ENCODE data around the gene PRICKLE2.

The PRICKLE2 gene

GRCh38 chr3:64088408-64089205 is 136.7 kb downstream of the PRICKLE2 start:
- no peak for TF ChIP-seq CTCF (IDR thresholded peaks at IDR 0.05; ENCODE audit: insufficient read depth, low read depth, low read length, missing control alignments)
- DNase-seq (ENCODE audit: low read depth): no peak
- H3K4me3 ChIP-seq (ENCODE audit: low read length): no peak overlapping the region

GRCh38 chr3:64086479-64087252 is 138.6 kb downstream of the PRICKLE2 start:
- no peak overlapping the region for H3K4me3 ChIP-seq (ENCODE audit: low read length)
- no peak for DNase-seq (ENCODE audit: low read depth)
- TF ChIP-seq CTCF (IDR thresholded peaks at IDR 0.05; ENCODE audit: insufficient read depth, low read depth, low read length, missing control alignments): no peak

GRCh38 chr3:64084640-64085039 is 140.6 kb downstream of the PRICKLE2 start:
- no peak for TF ChIP-seq CTCF (IDR thresholded peaks at IDR 0.05; ENCODE audit: insufficient read depth, low read depth, low read length, missing control alignments)
- no peak overlapping the region for H3K4me3 ChIP-seq (ENCODE audit: low read length)
- DNase-seq (ENCODE audit: low read depth): peak; percentile 92

- peak; percentile 72 for DNase-seq (ENCODE audit: low read depth)
- H3K4me3 ChIP-seq (ENCODE audit: low read length): no peak overlapping the region
Observed at GRCh38 chr3:64083575-64083974, 141.7 kb downstream of the PRICKLE2 start.

GRCh38 chr3:64082961-64083541 is 142.2 kb downstream of the PRICKLE2 start:
- no peak for TF ChIP-seq CTCF (IDR thresholded peaks at IDR 0.05; ENCODE audit: insufficient read depth, low read depth, low read length, missing control alignments)
- H3K4me3 ChIP-seq (ENCODE audit: low read length): no peak overlapping the region
- DNase-seq (ENCODE audit: low read depth): no peak

More at GRCh38 chr3:64083575-64083974, 141.7 kb downstream of the PRICKLE2 start:
- no peak for TF ChIP-seq CTCF (IDR thresholded peaks at IDR 0.05; ENCODE audit: insufficient read depth, low read depth, low read length, missing control alignments)

- no peak for TF ChIP-seq CTCF (IDR thresholded peaks at IDR 0.05; ENCODE audit: insufficient read depth, low read depth, low read length, missing control alignments)
- peak; percentile 45 for DNase-seq (ENCODE audit: low read depth)
- H3K4me3 ChIP-seq (ENCODE audit: low read length): no peak overlapping the region
Observed at GRCh38 chr3:64082411-64082810, 142.9 kb downstream of the PRICKLE2 start.

Data from epithelial cell of esophagus (primary cell).